A549 (cell line): ENCODE measurements around the gene PYGL. TPM values are rescaled to one million over a fixed set of nuclear protein-coding genes. Genes with fewer than 3 reads are reported as not detected.
A peak's percentile ranks its signal among the peaks of the same experiment; 100 is the strongest.

ENCODE experiments used
- ATAC-seq, 2 experiments: fragments of 200-7000 bp in 1 of 2; fragments of >200 bp in 1 of 2; cut with Nextera tagmentation in 1 of 2; cut with Tn5 transposase in 1 of 2; 3 replicates each; pipeline versions ENCODE4 v1.8.0 to v1.9.1; 2018 to 2020; ENCODE audit warnings: mild to moderate bottlenecking in 1 of 2, moderate library complexity in 1 of 2
- CTCF ChIA-PET: fragments of 300-600 bp; sonication (Branson Sonifier 250); formaldehyde crosslinking; extraction: SDS; loops from one replicate; lab custom pipeline; 2021; ENCODE audit warnings: antibody characterized with exemption, inconsistent platforms; lab: Yijun Ruan, JAX
- POLR2A ChIA-PET: fragments of 350-600 bp; formaldehyde crosslinking; extraction: SDS; loops from one replicate; lab custom pipeline; 2021; ENCODE audit warnings: antibody characterized with exemption, inconsistent platforms; lab: Yijun Ruan, JAX
- DNase-seq, 2 experiments: peaks; one replicate each; pipeline versions ENCODE4 v3.0.0 to v3.0.0-alpha.2; 2011 to 2016; ENCODE audit warnings: low read depth in 1 of 2, low spot score in 1 of 2
- FAIRE-seq: peaks from 2 replicates; lab custom pipeline; 2011; peaks lifted over from hg19 to GRCh38; lab: Jason Lieb, UNC
- H3K27ac ChIP-seq, 2 experiments: fragments of >200 bp; sonication (Bioruptor Twin); formaldehyde crosslinking; 3 replicates each; pipeline ENCODE4 v1.5.1; 2016 to 2017
- H3K4me1 ChIP-seq: fragments of >200 bp; sonication (Bioruptor Twin); formaldehyde crosslinking; 3 replicates; pipeline ENCODE4 v1.6.1; 2016
- H3K4me2 ChIP-seq: fragments of >200 bp; sonication (Bioruptor Twin); formaldehyde crosslinking; 3 replicates; pipeline ENCODE4 v1.6.1; 2016
- H3K4me3 ChIP-seq: fragments of >200 bp; sonication (Bioruptor Twin); formaldehyde crosslinking; 3 replicates; pipeline ENCODE4 v1.5.1; 2016
- H3K9me3 ChIP-seq: fragments of >200 bp; sonication (Bioruptor Twin); formaldehyde crosslinking; 3 replicates; pipeline ENCODE4 v1.6.1; 2016
- BHLHE40 ChIP-seq: IDR thresholded peaks from 2 replicates; pipeline ENCODE4 v1.6.1; 2012; ENCODE audit warnings: low read depth, low read length, inconsistent platforms
- CBX2 ChIP-seq: fragments of 200-600 bp; sonication (generic); IDR thresholded peaks from 2 replicates; pipeline ENCODE4 v1.6.1; 2016; ENCODE audit warnings: low read depth, mild to moderate bottlenecking, borderline replicate concordance
- CHD2 ChIP-seq: fragments of 150-350 bp; IDR thresholded peaks from 2 replicates; pipeline ENCODE4 v1.6.1; 2014; ENCODE audit warnings: low read length; ENCODE audit not compliant: partially characterized antibody
- ELK1 ChIP-seq: fragments of 150-350 bp; IDR thresholded peaks from 2 replicates; pipeline ENCODE4 v1.6.1; 2014; ENCODE audit warnings: low read depth, mild to moderate bottlenecking, low read length
- EP300 ChIP-seq, 2 experiments: fragments of >200 bp; sonication (Bioruptor Twin); formaldehyde crosslinking; IDR thresholded peaks; 2 replicates in 1 of 2; 3 replicates in 1 of 2; pipeline ENCODE4 v1.6.1; 2016 to 2017
- FOSL2 ChIP-seq, 2 experiments: fragments of 450-650 bp in 1 of 2; fragments of >200 bp in 1 of 2; sonication (Bioruptor Twin) in 1 of 2; formaldehyde crosslinking; IDR thresholded peaks; 2 replicates each; pipeline versions ENCODE4 v1.5.0 to v1.6.1; 2016 to 2020; ENCODE audit warnings: mild to moderate bottlenecking in 1 of 2, moderate library complexity in 1 of 2
- HMGXB4 ChIP-seq: fragments of 250-450 bp; sonication (Bioruptor Pico); IDR thresholded peaks from 2 replicates; pipeline ENCODE4 v1.5.0; 2021; ENCODE audit warnings: mild to moderate bottlenecking, moderate library complexity, borderline replicate concordance
- HOXB5 ChIP-seq: fragments of 250-450 bp; sonication (Bioruptor Pico); IDR thresholded peaks from 2 replicates; pipeline ENCODE4 v1.5.0; 2020; ENCODE audit warnings: mild to moderate bottlenecking, moderate library complexity
- JUN ChIP-seq, 2 experiments: fragments of >200 bp; sonication (Bioruptor Twin); formaldehyde crosslinking; IDR thresholded peaks; 2 replicates in 1 of 2; 3 replicates in 1 of 2; pipeline ENCODE4 v1.6.1; 2016 to 2017
- JUNB ChIP-seq: fragments of >200 bp; sonication (Bioruptor Twin); formaldehyde crosslinking; IDR thresholded peaks from 2 replicates; pipeline ENCODE4 v1.6.1; 2016
- NPAS2 ChIP-seq: fragments of 250-450 bp; sonication (Bioruptor Pico); IDR thresholded peaks from 2 replicates; pipeline ENCODE4 v1.8.0; 2022; ENCODE audit warnings: mild to moderate bottlenecking, moderate library complexity, borderline replicate concordance
- PBX3 ChIP-seq: IDR thresholded peaks from 2 replicates; pipeline ENCODE4 v1.6.1; 2012
- PHF8 ChIP-seq: fragments of 200-600 bp; sonication (generic); IDR thresholded peaks from 2 replicates; pipeline ENCODE4 v1.6.1; 2016; ENCODE audit warnings: low read depth, mild to moderate bottlenecking, antibody characterized with exemption, moderate library complexity, borderline replicate concordance
- RAD21 ChIP-seq, 2 experiments: fragments of >200 bp in 1 of 2; sonication (Bioruptor Twin) in 1 of 2; formaldehyde crosslinking in 1 of 2; IDR thresholded peaks in 1 of 2; conservative IDR thresholded peaks in 1 of 2; 2 replicates in 1 of 2; 3 replicates in 1 of 2; pipeline ENCODE4 v1.6.1; 2012 to 2018; ENCODE audit warnings: inconsistent platforms in 1 of 2
- REST ChIP-seq: fragments of 200-600 bp; sonication (generic); IDR thresholded peaks from 2 replicates; pipeline ENCODE4 v1.6.1; 2016; ENCODE audit warnings: antibody characterized with exemption, mild to moderate bottlenecking, moderate library complexity
- RFX5 ChIP-seq: fragments of 450-650 bp; IDR thresholded peaks from 2 replicates; pipeline ENCODE4 v1.7.1; 2014; ENCODE audit warnings: antibody characterized with exemption, mild to moderate bottlenecking, moderate library complexity
- RNF2 ChIP-seq: fragments of 200-600 bp; sonication (generic); IDR thresholded peaks from 2 replicates; pipeline ENCODE4 v1.6.1; 2016; ENCODE audit warnings: low read depth, mild to moderate bottlenecking, antibody characterized with exemption, moderate library complexity, borderline replicate concordance
- TFCP2L1 ChIP-seq: fragments of 250-450 bp; sonication (Bioruptor Pico); IDR thresholded peaks from 2 replicates; pipeline ENCODE4 v1.5.0; 2021; ENCODE audit warnings: mild to moderate bottlenecking
- WGBS: methylation state at CpG from one replicate; pipeline ENCODE4 v1.1.6; 2017; ENCODE audit errors: missing lambda C conversion rate; 5-methylcytosine and 5-hydroxymethylcytosine counted together
- polyA plus RNA-seq, 4 experiments: library from polyadenylated mRNA; depleted of rRNA in 3 of 4; stranded (reverse); fragments of >200 nt; fragmentation: RNase III in 1 of 4; extraction: RNeasy Plus Mini Kit Qiagen cat#74134 plus additional on column Dnase treatment in 1 of 4; gene quantifications; 2 replicates in 3 of 4; 3 replicates in 1 of 4; pipeline ENCODE4 v1.2.3, GENCODE V29; 2011 to 2017
- TF ChIP-seq, protein P1 (sequence below): fragments of 450-650 bp; IDR thresholded peaks from 2 replicates; pipeline ENCODE4 v1.6.1; 2014; ENCODE audit warnings: antibody characterized with exemption
- TF ChIP-seq, protein P2 (sequence below): IDR thresholded peaks from 2 replicates; pipeline ENCODE4 v1.6.1; 2012; ENCODE audit warnings: low read depth, borderline replicate concordance

The PYGL gene
- polyA plus RNA-seq, 2 of the 4 experiments (the other 2 are of a cell fraction): 112 to 122 TPM

DNA sequence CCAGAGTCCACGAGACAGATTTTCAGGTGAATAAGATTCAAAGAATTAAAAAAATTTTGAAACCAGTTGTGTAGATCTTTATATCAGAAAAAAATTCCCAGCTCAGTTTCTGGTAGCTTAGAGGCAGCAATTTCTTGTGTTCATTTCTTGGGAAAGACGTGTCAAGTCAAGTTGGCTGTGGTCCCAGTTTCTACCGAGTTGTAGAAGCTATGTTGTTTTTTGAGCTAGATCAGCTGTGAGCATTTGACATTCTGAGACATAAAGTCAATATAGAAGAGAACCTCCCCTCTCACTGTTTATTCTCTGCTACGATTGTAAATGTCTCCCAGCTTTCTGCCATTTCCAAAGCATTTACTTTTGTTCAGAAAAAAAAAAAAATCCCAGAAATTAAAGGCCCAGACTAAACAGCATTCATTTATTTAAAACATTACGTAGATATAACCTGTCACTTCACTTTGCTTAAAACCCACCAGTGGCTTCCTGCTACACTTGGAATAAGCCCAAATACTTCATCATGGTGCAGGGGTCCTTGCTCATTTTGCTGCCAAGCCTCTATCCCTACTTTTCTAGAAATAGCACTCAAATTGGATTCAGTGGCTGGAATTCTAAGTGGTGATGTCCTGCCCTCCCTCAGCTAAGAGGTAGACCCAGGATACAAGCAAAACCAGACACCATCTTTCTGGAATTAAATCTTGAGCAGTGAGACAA is 20.6 kb upstream of the PYGL start (continued):
- no peak for TF ChIP-seq HMGXB4 (CRISPR knock-in tag)
- 0 out of 5 replicates have a peak, but pooled peaks of 1 of the 2 experiments have one; percentile 3 for TF ChIP-seq RAD21 (conservative IDR thresholded peaks at IDR 0.05 in 1 of 2, IDR thresholded peaks at IDR 0.05 in 1 of 2)
- no peak for TF ChIP-seq EP300 (IDR thresholded peaks at IDR 0.05)
- no peak for TF ChIP-seq RFX5
- TF ChIP-seq BHLHE40: no peak
- no peak for TF ChIP-seq REST

- Histone ChIP-seq H3K4me2 (peak overlapping the region; percentile 70; the same call in 1 of the 3 replicates), H3K9me3 (no peaks in the 10 kb centered on the region), H3K4me1 (peaks cover 48% of the 10 kb centered on the region), H3K4me3 (no peak overlapping the region), H3K27ac (peak overlapping the region; percentile 29 to 86; a peak in 4 of 6 replicates)
- POLR2A ChIA-PET: interaction anchor here (0.6 to 1.8 kb wide), 5 partner anchors 8 to 132 kb away, joined by 3 to 8 read pairs (median 5); partner anchors contain the start of gene PYGL
- no peak for FAIRE-seq
- DNase-seq: no peak
- WGBS: 95% methylated on average over 5 of the region's 5 CpGs
- no peak for TF ChIP-seq RNF2
- CTCF ChIA-PET: interaction anchor here (0.9 to 1.7 kb wide), 8 partner anchors 8 to 131 kb away, joined by 3 to 6 read pairs (median 3); partner anchors contain the start of gene TRIM9
- no peak for ATAC-seq
Measured at GRCh38 chr14:50963919-50964318, 19.6 kb upstream of the PYGL start.

GRCh38 chr14:50961605-50962221 is 17.4 kb upstream of the PYGL start:
- DNase-seq (peak; percentile 16 to 78), ATAC-seq (peak; percentile 72 to 79), FAIRE-seq (no peak)
- ChIA-PET POLR2A (interaction anchor here (1.0 to 1.4 kb wide), 3 partner anchors 45 to 278 kb away, joined by 3 to 4 read pairs (median 3); partner anchors contain the start of genes TMX1 and TRIM9), CTCF (interaction anchor here (1.2 to 1.6 kb wide), 4 partner anchors 14 to 77 kb away, joined by 3 to 6 read pairs (median 4); no protein-coding TSS in a partner anchor)
- Histone ChIP-seq H3K4me1 (peaks cover 48% of the 10 kb centered on the region), H3K9me3 (no peaks in the 10 kb centered on the region), H3K4me2 (peak overlapping the region; percentile 61), H3K4me3 (peak overlapping the region; percentile 4; the same call in 1 of the 3 replicates), H3K27ac (peak overlapping the region; percentile 75 to 86)
- 4% methylated on average over 2 of the region's 2 CpGs for WGBS
- TF ChIP-seq, protein P1, sequence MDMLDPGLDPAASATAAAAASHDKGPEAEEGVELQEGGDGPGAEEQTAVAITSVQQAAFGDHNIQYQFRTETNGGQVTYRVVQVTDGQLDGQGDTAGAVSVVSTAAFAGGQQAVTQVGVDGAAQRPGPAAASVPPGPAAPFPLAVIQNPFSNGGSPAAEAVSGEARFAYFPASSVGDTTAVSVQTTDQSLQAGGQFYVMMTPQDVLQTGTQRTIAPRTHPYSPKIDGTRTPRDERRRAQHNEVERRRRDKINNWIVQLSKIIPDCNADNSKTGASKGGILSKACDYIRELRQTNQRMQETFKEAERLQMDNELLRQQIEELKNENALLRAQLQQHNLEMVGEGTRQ: no peak
- TF ChIP-seq CBX2 (no peak), NPAS2 (no peak), FOSL2 (IDR thresholded peaks at IDR 0.05) (peak; percentile 35; the same call in 1 of the 2 replicates), FOSL2 (CRISPR knock-in tag; IDR thresholded peaks at IDR 0.05) (peak; percentile 61), CHD2 (no peak), PHF8 (no peak), RAD21 (conservative IDR thresholded peaks at IDR 0.05 in 1 of 2, IDR thresholded peaks at IDR 0.05 in 1 of 2) (no peak), TFCP2L1 (no peak), EP300 (IDR thresholded peaks at IDR 0.05) (no peak), BHLHE40 (no peak), RFX5 (no peak), JUN (IDR thresholded peaks at IDR 0.05) (peak in 1 of 2 experiments; percentile 48; a peak in 2 of 5 replicates), HOXB5 (peak; percentile 97), PBX3 (peak; percentile 74), JUNB (peak; percentile 59), ELK1 (no peak)
- TF ChIP-seq, protein P2, sequence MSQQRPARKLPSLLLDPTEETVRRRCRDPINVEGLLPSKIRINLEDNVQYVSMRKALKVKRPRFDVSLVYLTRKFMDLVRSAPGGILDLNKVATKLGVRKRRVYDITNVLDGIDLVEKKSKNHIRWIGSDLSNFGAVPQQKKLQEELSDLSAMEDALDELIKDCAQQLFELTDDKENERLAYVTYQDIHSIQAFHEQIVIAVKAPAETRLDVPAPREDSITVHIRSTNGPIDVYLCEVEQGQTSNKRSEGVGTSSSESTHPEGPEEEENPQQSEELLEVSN: no peak
